HepG2 (cell line): ENCODE results near the gene DYNC2H1. TPM values are rescaled to one million over a fixed set of nuclear protein-coding genes. Genes with fewer than 3 reads are reported as not detected.

Experiments used
- ATAC-seq: fragments of 200-7000 bp; cut with Tn5 transposase; 3 replicates; pipeline ENCODE4 v1.9.1; 2020; ENCODE audit warnings: mild to moderate bottlenecking, moderate library complexity
- BruUV-seq: library from RNA; stranded (reverse); fragments of 400-500 nt; replicated peaks from 2 replicates; lab custom pipeline; 2021; lab: Mats Ljungman, UMichigan
- CTCF ChIA-PET: fragments of 300-600 bp; formaldehyde crosslinking; extraction: SDS; loops from one replicate; lab custom pipeline; 2021; ENCODE audit warnings: low total read pairs, inconsistent platforms, low intra/inter-chr PET ratio; lab: Yijun Ruan, JAX
- POLR2A ChIA-PET: fragments of 350-600 bp; sonication (Branson Sonifier 250); formaldehyde crosslinking; loops from one replicate; lab custom pipeline; 2020; ENCODE audit warnings: antibody characterized with exemption, inconsistent platforms; lab: Yijun Ruan, JAX
- DNase-seq: peaks from one replicate; pipeline ENCODE4 v3.0.0-alpha.2; 2015; ENCODE audit warnings: low spot score
- FAIRE-seq: peaks from 3 replicates; lab custom pipeline; 2011; peaks lifted over from hg19 to GRCh38; lab: Jason Lieb, UNC
- H2AFZ ChIP-seq: one replicate; pipeline ENCODE4 v1.6.1; 2011; ENCODE audit warnings: low read length, inconsistent platforms
- H3K27ac ChIP-seq: fragments of 300-600 bp; 3 replicates; pipeline ENCODE4 v1.8.0; 2011; ENCODE audit warnings: mixed run types, mild to moderate bottlenecking, mixed read lengths, low read length, inconsistent platforms; ENCODE audit not compliant: insufficient read depth; ENCODE audit errors: extremely low read length
- H3K27me3 ChIP-seq, 2 experiments: fragments of 200-600 bp in 1 of 2; 2 replicates in 1 of 2; 3 replicates in 1 of 2; pipeline versions ENCODE4 v1.6.0 to v1.8.0; 2011; ENCODE audit warnings: low read length in 2 of 2, mild to moderate bottlenecking in 2 of 2, moderate library complexity in 2 of 2, inconsistent platforms in 1 of 2; ENCODE audit not compliant: insufficient read depth in 2 of 2, control insufficient read depth in 1 of 2
- H3K36me3 ChIP-seq, 2 experiments: fragments of 200-600 bp in 1 of 2; replicated peaks in 1 of 2; 2 replicates in 1 of 2; 3 replicates in 1 of 2; pipeline versions ENCODE4 v1.5.1 to v1.8.0; 2011; ENCODE audit warnings: low read length in 2 of 2, inconsistent platforms in 1 of 2; ENCODE audit not compliant: insufficient read depth in 2 of 2, control insufficient read depth in 1 of 2
- H3K4me1 ChIP-seq: 2 replicates; pipeline ENCODE4 v1.5.1; 2012; ENCODE audit warnings: low read length, inconsistent platforms; ENCODE audit not compliant: insufficient read depth
- H3K4me2 ChIP-seq: 2 replicates; pipeline ENCODE4 v1.6.0; 2011; ENCODE audit warnings: low read depth, low read length, inconsistent platforms
- H3K4me3 ChIP-seq, 3 experiments: fragments of 200-600 bp in 1 of 3; sonication (generic), shearing (Covaris generic) in 1 of 3; replicated peaks in 1 of 3; 2 replicates each; pipeline ENCODE4 v1.5.1; 2011 to 2016; ENCODE audit warnings: low read length in 3 of 3, inconsistent platforms in 2 of 3, low read depth in 2 of 3, mild to moderate bottlenecking in 2 of 3, control low read depth in 1 of 3, mixed read lengths in 1 of 3; ENCODE audit not compliant: insufficient read depth in 1 of 3
- H3K79me2 ChIP-seq: one replicate; pipeline ENCODE4 v1.6.1; 2011; ENCODE audit warnings: low read length, inconsistent platforms; ENCODE audit not compliant: insufficient read depth
- H3K9ac ChIP-seq: 2 replicates; pipeline ENCODE4 v1.6.0; 2011; ENCODE audit warnings: mild to moderate bottlenecking, low read depth, low read length, inconsistent platforms; ENCODE audit not compliant: insufficient read depth
- H3K9me3 ChIP-seq: 2 replicates; pipeline ENCODE4 v1.5.1; 2012; ENCODE audit warnings: mild to moderate bottlenecking, low read length
- H4K20me1 ChIP-seq: 2 replicates; pipeline ENCODE4 v1.6.0; 2011; ENCODE audit warnings: inconsistent platforms, mild to moderate bottlenecking, low read length, moderate library complexity; ENCODE audit not compliant: insufficient read depth
- CENPBD1 ChIP-seq: sonication (generic); formaldehyde crosslinking; IDR thresholded peaks from 2 replicates; pipeline ENCODE4 v1.8.0; 2022; ENCODE audit warnings: missing genetic modification reagents, low read depth, mild to moderate bottlenecking, borderline replicate concordance
- FOXP1 ChIP-seq, 2 experiments: fragments of 450-650 bp in 1 of 2; IDR thresholded peaks; 2 replicates each; pipeline ENCODE4 v1.6.1; 2017 to 2018; ENCODE audit warnings: antibody characterized with exemption in 1 of 2
- NFATC3 ChIP-seq: sonication (generic); formaldehyde crosslinking; IDR thresholded peaks from 2 replicates; pipeline ENCODE4 v1.5.1; 2020; ENCODE audit warnings: mild to moderate bottlenecking, missing genetic modification reagents
- SP140L ChIP-seq: sonication (generic); formaldehyde crosslinking; IDR thresholded peaks from 2 replicates; pipeline ENCODE4 v1.4.0; 2020; ENCODE audit warnings: missing genetic modification reagents, borderline replicate concordance
- STAT5B ChIP-seq: sonication (generic); formaldehyde crosslinking; IDR thresholded peaks from 2 replicates; pipeline ENCODE4 v1.4.0; 2020; ENCODE audit warnings: missing genetic modification reagents
- ZBTB4 ChIP-seq: sonication (generic); formaldehyde crosslinking; IDR thresholded peaks from 2 replicates; pipeline ENCODE4 v1.4.0; 2020; ENCODE audit warnings: missing genetic modification reagents, mild to moderate bottlenecking, borderline replicate concordance
- ZIK1 ChIP-seq: sonication (generic); formaldehyde crosslinking; IDR thresholded peaks from 2 replicates; pipeline ENCODE4 v1.5.0; 2020; ENCODE audit warnings: mild to moderate bottlenecking, low read depth, missing genetic modification reagents, borderline replicate concordance
- ZNF20 ChIP-seq: sonication (generic); formaldehyde crosslinking; IDR thresholded peaks from 2 replicates; pipeline ENCODE4 v1.4.0; 2020; ENCODE audit warnings: mild to moderate bottlenecking, moderate library complexity, missing genetic modification reagents
- ZNF224 ChIP-seq: sonication (generic); formaldehyde crosslinking; IDR thresholded peaks from 2 replicates; pipeline ENCODE4 v1.5.0; 2020; ENCODE audit warnings: mild to moderate bottlenecking, missing genetic modification reagents
- ZNF790 ChIP-seq: sonication (generic); formaldehyde crosslinking; IDR thresholded peaks from 2 replicates; pipeline ENCODE4 v1.8.0; 2022; ENCODE audit warnings: missing genetic modification reagents, mild to moderate bottlenecking, borderline replicate concordance
- ZSCAN20 ChIP-seq: sonication (generic); formaldehyde crosslinking; IDR thresholded peaks from 2 replicates; pipeline ENCODE4 v1.4.0; 2020; ENCODE audit warnings: missing genetic modification reagents, mild to moderate bottlenecking, borderline replicate concordance
- WGBS: methylation state at CpG from one replicate; pipeline ENCODE4 v1.1.6; 2017; ENCODE audit warnings: low lambda C conversion rate; 5-methylcytosine and 5-hydroxymethylcytosine counted together
- in situ Hi-C: cut with HindIII; loops from 2 replicates; pipeline ENCODE4 v1.10.0; 2017; ENCODE audit warnings: low pct_unique_long_range_greater_than_20kb; ENCODE audit not compliant: extremely low pct_ligation_motif_present
- intact Hi-C: fragments of 100-400 bp; cut with micrococcal nuclease; formaldehyde crosslinking; loops from one replicate; pipeline ENCODE4 v1.10.0; 2022; ENCODE audit not compliant: unreplicated experiment
- polyA plus RNA-seq, 8 experiments: library from polyadenylated mRNA; depleted of rRNA in 3 of 8; stranded (reverse) in 7 of 8; unstranded in 1 of 8; fragments of >200 nt; fragmentation: Illumina TruSeq in 4 of 8; extraction: Trizol in 4 of 8; gene quantifications; 2 replicates each; pipeline versions ENCODE4 v1.2.1 to v1.2.3, GENCODE V29; 2011 to 2016; ENCODE audit warnings: low read depth in 4 of 8, missing spikeins in 1 of 8, mixed read lengths in 1 of 8; ENCODE audit not compliant: insufficient read depth in 1 of 8
- total RNA-seq, 5 experiments: library from RNA; depleted of rRNA; stranded (reverse); fragments of >200 nt; fragmentation: Illumina TruSeq; extraction: Trizol; gene quantifications; 2 replicates each; pipeline ENCODE4 v1.2.3, GENCODE V29; 2016; ENCODE audit warnings: low read depth in 1 of 5

DYNC2H1 gene
- total and polyA plus RNA-seq, 2 of the 13 experiments (the other 11 are each of a cell fraction or from before 2014, with no cell fraction given), result 0.49 to 0.66 TPM

GRCh38 chr11:103436131-103436770 lies 327.0 kb downstream of the DYNC2H1 start (continued):
- no peak for TF ChIP-seq CENPBD1 (CRISPR knock-in tag)
- no peak for TF ChIP-seq ZSCAN20
- no peak for TF ChIP-seq ZIK1 (CRISPR knock-in tag)

GRCh38 chr11:103441021-103441420 lies 331.8 kb downstream of the DYNC2H1 start:
- H2AFZ ChIP-seq, result no peak overlapping the region
- in situ Hi-C loops, result no loop called here
- ATAC-seq (no peak), FAIRE-seq (no peak), DNase-seq (no peak)
- no peaks in the 10 kb centered on the region for H3K79me2 ChIP-seq
- ChIA-PET CTCF (no interaction called here), POLR2A (no interaction called here)
- no peaks in the 10 kb centered on the region for H3K4me1 ChIP-seq
- H4K20me1 ChIP-seq, result no peaks in the 10 kb centered on the region
- no peaks in the 10 kb centered on the region for H3K27me3 ChIP-seq
- H3K4me3 ChIP-seq, result no peak overlapping the region
- no peaks in the 10 kb centered on the region for H3K36me3 ChIP-seq
- H3K27ac ChIP-seq, result no peak overlapping the region
- BruUV-seq, result no TSS peak
- no peak overlapping the region for H3K4me2 ChIP-seq
- H3K9me3 ChIP-seq, result no peaks in the 10 kb centered on the region
- H3K9ac ChIP-seq, result no peak overlapping the region
- TF ChIP-seq SP140L (CRISPR knock-in tag) (no peak), ZNF20 (CRISPR knock-in tag) (no peak), FOXP1 (IDR thresholded peaks at IDR 0.05) (no peak), FOXP1 (CRISPR knock-in tag; IDR thresholded peaks at IDR 0.05) (no peak), ZNF790 (CRISPR knock-in tag) (no peak), ZNF224 (CRISPR knock-in tag) (no peak), NFATC3 (CRISPR knock-in tag) (no peak), STAT5B (CRISPR knock-in tag) (no peak), ZBTB4 (CRISPR knock-in tag) (no peak)
- WGBS, result 2% methylated on average over 5 of the region's 5 CpGs
- intact Hi-C loops, result no loop called here
